ENCODE data around the gene HOXC13.

The HOXC13 gene

GRCh38 chr12:53990311-53991076 lies 51.9 kb downstream of the HOXC13 start:
- H3K4me3 ChIP-seq (ENCODE audit: low read length): no peak overlapping the region
- TF ChIP-seq CTCF (IDR thresholded peaks at IDR 0.05; ENCODE audit: insufficient read depth, low read depth, low read length, missing control alignments): no peak
- no peak for DNase-seq (ENCODE audit: low read depth)

- no peak for DNase-seq (ENCODE audit: low read depth)
- no peak for TF ChIP-seq CTCF (IDR thresholded peaks at IDR 0.05; ENCODE audit: insufficient read depth, low read depth, low read length, missing control alignments)
- H3K4me3 ChIP-seq (ENCODE audit: low read length): no peak overlapping the region
These were observed 52.4 kb downstream of the HOXC13 start for GRCh38 chr12:53991077-53991460.

GRCh38 chr12:53992377-53992889 lies 53.8 kb downstream of the HOXC13 start:
- no peak for TF ChIP-seq CTCF (IDR thresholded peaks at IDR 0.05; ENCODE audit: insufficient read depth, low read depth, low read length, missing control alignments)
- H3K4me3 ChIP-seq (ENCODE audit: low read length): no peak overlapping the region
- DNase-seq (ENCODE audit: low read depth): no peak

GRCh38 chr12:53993162-53994008 lies 54.8 kb downstream of the HOXC13 start:
- no peak overlapping the region for H3K4me3 ChIP-seq (ENCODE audit: low read length)

GRCh38 chr12:53994009-53994263 lies 55.3 kb downstream of the HOXC13 start:
- TF ChIP-seq CTCF (IDR thresholded peaks at IDR 0.05; ENCODE audit: insufficient read depth, low read depth, low read length, missing control alignments): no peak
- H3K4me3 ChIP-seq (ENCODE audit: low read length): no peak overlapping the region
- DNase-seq (ENCODE audit: low read depth): no peak

More at GRCh38 chr12:53993162-53994008, 54.8 kb downstream of the HOXC13 start:
- TF ChIP-seq CTCF (IDR thresholded peaks at IDR 0.05; ENCODE audit: insufficient read depth, low read depth, low read length, missing control alignments): no peak
- no peak for DNase-seq (ENCODE audit: low read depth)

- no peak for TF ChIP-seq CTCF (IDR thresholded peaks at IDR 0.05; ENCODE audit: insufficient read depth, low read depth, low read length, missing control alignments)
These were observed 55.8 kb downstream of the HOXC13 start for GRCh38 chr12:53994264-53995001.

More at GRCh38 chr12:53994264-53995001, 55.8 kb downstream of the HOXC13 start:
- no peak for DNase-seq (ENCODE audit: low read depth)
- no peak overlapping the region for H3K4me3 ChIP-seq (ENCODE audit: low read length)

Data from epithelial cell of esophagus (primary cell).